Measurements from ENCODE around the gene MTMR4. TPM values are rescaled to one million over a fixed set of nuclear protein-coding genes. Genes with fewer than 3 reads are reported as not detected.
"Not testable (repeated sequence)": the region's sequence is repeated elsewhere in the genome, so short reads cannot be mapped to it uniquely, and the experiment has no call there.

Gene MTMR4
- polyA plus RNA-seq, 3 donors, result 50.4 to 70.4 (median 59.6) TPM

GRCh38 chr17:58504826-58505351 lies 9.5 kb downstream of the MTMR4 start:
- DNase-seq (ENCODE audit: extremely low read depth in 1 of 11, low read depth in 9 of 11, low spot score in 4 of 11), result no peak

GRCh38 chr17:58503866-58504265 lies 10.6 kb downstream of the MTMR4 start:
- no peak for DNase-seq (ENCODE audit: extremely low read depth in 1 of 11, low read depth in 9 of 11, low spot score in 4 of 11)

GRCh38 chr17:58503134-58503533 lies 11.3 kb downstream of the MTMR4 start:
- DNase-seq (ENCODE audit: extremely low read depth in 1 of 11, low read depth in 9 of 11, low spot score in 4 of 11), result not testable (repeated sequence)

- no peak for DNase-seq (ENCODE audit: extremely low read depth in 1 of 11, low read depth in 9 of 11, low spot score in 4 of 11)
Measured at GRCh38 chr17:58501451-58501850, 13.0 kb downstream of the MTMR4 start.

GRCh38 chr17:58498177-58498828 lies 16.1 kb downstream of the MTMR4 start:
- no peak for DNase-seq (ENCODE audit: extremely low read depth in 1 of 11, low read depth in 9 of 11, low spot score in 4 of 11)

GRCh38 chr17:58493506-58493905 lies 20.9 kb downstream of the MTMR4 start:
- no peak for DNase-seq (ENCODE audit: extremely low read depth in 1 of 11, low read depth in 9 of 11, low spot score in 4 of 11)

GRCh38 chr17:58492238-58493121 lies 22.0 kb downstream of the MTMR4 start:
- no peak for DNase-seq (ENCODE audit: extremely low read depth in 1 of 11, low read depth in 9 of 11, low spot score in 4 of 11)

GRCh38 chr17:58491510-58492045 lies 22.9 kb downstream of the MTMR4 start:
- DNase-seq (ENCODE audit: extremely low read depth in 1 of 11, low read depth in 9 of 11, low spot score in 4 of 11), result no peak

- no peak for DNase-seq (ENCODE audit: extremely low read depth in 1 of 11, low read depth in 9 of 11, low spot score in 4 of 11)
Measured at GRCh38 chr17:58488428-58488890, 26.0 kb downstream of the MTMR4 start.

- peak in 10 of 11 donors; percentile 13 to 49 (median 20) for DNase-seq (ENCODE audit: extremely low read depth in 1 of 11, low read depth in 9 of 11, low spot score in 4 of 11)
Measured at GRCh38 chr17:58487589-58488427, 26.6 kb downstream of the MTMR4 start, which contains the start of gene HSF5. TSS of gene HSF5 (minus strand) at chr17:58488408. CDS start at chr17:58488274, 134 bp downstream.

GRCh38 chr17:58484600-58484999 lies 29.8 kb downstream of the MTMR4 start:
- DNase-seq (ENCODE audit: extremely low read depth in 1 of 11, low read depth in 9 of 11, low spot score in 4 of 11), result no peak

GRCh38 chr17:58481798-58482197 lies 32.6 kb downstream of the MTMR4 start:
- DNase-seq (ENCODE audit: extremely low read depth in 1 of 11, low read depth in 9 of 11, low spot score in 4 of 11), result not testable (repeated sequence)

- DNase-seq (ENCODE audit: extremely low read depth in 1 of 11, low read depth in 9 of 11, low spot score in 4 of 11), result no peak
Measured at GRCh38 chr17:58480090-58480489, 34.3 kb downstream of the MTMR4 start.

- no peak for DNase-seq (ENCODE audit: extremely low read depth in 1 of 11, low read depth in 9 of 11, low spot score in 4 of 11)
Measured at GRCh38 chr17:58476812-58477211, 37.6 kb downstream of the MTMR4 start.

- no peak for DNase-seq (ENCODE audit: extremely low read depth in 1 of 11, low read depth in 9 of 11, low spot score in 4 of 11)
Measured at GRCh38 chr17:58475985-58476384, 38.5 kb downstream of the MTMR4 start.

- no peak for DNase-seq (ENCODE audit: extremely low read depth in 1 of 11, low read depth in 9 of 11, low spot score in 4 of 11)
Measured at GRCh38 chr17:58470356-58470755, 44.1 kb downstream of the MTMR4 start.

GRCh38 chr17:58468944-58469343 lies 45.5 kb downstream of the MTMR4 start:
- DNase-seq (ENCODE audit: extremely low read depth in 1 of 11, low read depth in 9 of 11, low spot score in 4 of 11), result no peak

GRCh38 chr17:58455491-58455890 lies 58.9 kb downstream of the MTMR4 start:
- no peak for DNase-seq (ENCODE audit: extremely low read depth in 1 of 11, low read depth in 9 of 11, low spot score in 4 of 11)

GRCh38 chr17:58452738-58453137 lies 61.7 kb downstream of the MTMR4 start:
- no peak for DNase-seq (ENCODE audit: extremely low read depth in 1 of 11, low read depth in 9 of 11, low spot score in 4 of 11)
